Measurements from ENCODE around the gene AAGAB. TPM values are rescaled to one million over a fixed set of nuclear protein-coding genes. Genes with fewer than 3 reads are reported as not detected.

The AAGAB gene
- total RNA-seq, 2 experiments from 2014 or later: 50.4 to 51.2 TPM

DNA sequence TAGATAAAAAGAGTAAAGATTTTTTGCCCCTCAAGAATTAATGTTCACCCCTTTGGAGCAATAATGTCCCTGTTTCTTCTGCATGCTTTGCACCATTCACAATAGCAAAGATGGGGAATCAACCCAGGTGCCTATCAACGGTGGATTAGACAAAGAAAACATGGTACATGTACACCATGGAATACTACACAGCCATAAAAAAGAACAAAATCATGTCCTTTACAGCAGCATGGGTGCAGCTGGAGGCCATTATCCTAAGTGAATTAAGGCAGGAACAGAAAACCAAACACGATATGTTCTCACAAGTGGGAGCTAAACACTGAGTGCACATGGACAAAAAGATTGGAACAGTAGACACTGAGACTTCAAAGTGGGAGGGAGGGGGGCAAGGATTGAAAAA, 35.2 kb downstream of the AAGAB start:
- H3K36me3 Mint-ChIP-seq (ENCODE audit: low read depth): peaks cover 33% of the 10 kb centered on the region
- POLR2A ChIA-PET: no interaction called here
- H3K9me3 Mint-ChIP-seq: no peaks in the 10 kb centered on the region
- CTCF ChIA-PET: interaction anchor here (1.2 to 1.4 kb wide), 2 partner anchors 21 to 272 kb away, joined by 3 read pairs; no protein-coding TSS in a partner anchor
- no peak overlapping the region for H3K27ac Mint-ChIP-seq
- no peaks in the 10 kb centered on the region for H3K27me3 Mint-ChIP-seq
- peaks cover 11% of the 10 kb centered on the region for H3K4me1 Mint-ChIP-seq
- DNase-seq: no peak
- no peak overlapping the region for H3K4me3 Mint-ChIP-seq

DNA sequence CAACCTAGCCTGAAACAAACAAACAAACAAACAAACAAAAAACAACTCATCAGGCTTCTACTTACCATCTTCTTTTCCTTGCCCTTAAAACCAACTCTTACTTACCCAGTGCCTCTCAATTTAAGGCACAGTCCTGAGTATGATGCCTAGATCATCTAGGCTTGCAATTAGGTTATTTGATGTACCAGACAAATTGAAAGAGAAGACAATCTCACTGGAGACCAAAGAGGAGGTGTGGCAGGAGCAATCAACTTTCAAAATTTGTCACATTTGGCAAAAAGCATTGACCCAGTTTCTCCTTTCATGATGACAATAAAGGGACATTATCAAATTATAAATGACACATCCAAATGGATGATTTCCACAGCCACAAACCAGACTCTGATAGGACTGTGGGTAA, 36.0 kb downstream of the AAGAB start:
- no peak for DNase-seq
- H3K4me3 Mint-ChIP-seq: no peak overlapping the region
- no peak overlapping the region for H3K27ac Mint-ChIP-seq
- no peaks in the 10 kb centered on the region for H3K27me3 Mint-ChIP-seq
- ChIA-PET POLR2A (no interaction called here), CTCF (interaction anchor here (1.2 to 1.4 kb wide), 2 partner anchors 22 to 272 kb away, joined by 3 read pairs; no protein-coding TSS in a partner anchor)
- H3K4me1 Mint-ChIP-seq: peaks cover 11% of the 10 kb centered on the region
- no peaks in the 10 kb centered on the region for H3K9me3 Mint-ChIP-seq
- peaks cover 33% of the 10 kb centered on the region for H3K36me3 Mint-ChIP-seq (ENCODE audit: low read depth)

DNA sequence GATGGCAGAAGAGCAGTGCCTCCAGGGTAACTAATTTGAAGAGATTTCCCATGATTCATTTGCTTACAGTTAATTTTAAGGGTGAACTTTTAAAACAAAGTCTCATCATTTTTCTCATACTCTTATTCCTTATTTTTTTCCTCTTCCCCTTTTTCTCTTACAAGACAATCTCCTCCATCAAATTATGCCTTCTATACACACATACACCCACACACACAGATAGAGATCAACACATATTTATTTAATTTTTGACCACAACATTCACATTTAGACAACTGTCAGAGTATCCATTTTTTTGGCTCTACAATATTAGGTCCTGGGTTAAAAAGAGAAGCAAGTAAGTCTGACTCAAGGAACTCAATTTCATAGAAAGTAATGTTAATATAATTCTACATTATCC, 37.6 kb downstream of the AAGAB start:
- Mint-ChIP-seq H3K36me3 (ENCODE audit: low read depth) (peaks cover 36% of the 10 kb centered on the region), H3K27me3 (no peaks in the 10 kb centered on the region), H3K4me3 (no peak overlapping the region), H3K4me1 (peaks cover 11% of the 10 kb centered on the region), H3K9me3 (no peaks in the 10 kb centered on the region), H3K27ac (no peak overlapping the region)
- no peak for DNase-seq
- CTCF ChIA-PET: interaction anchor here (0.7 kb wide), 1 partner anchor 41 kb away, joined by 6 read pairs; no protein-coding TSS in a partner anchor
- POLR2A ChIA-PET: no interaction called here

DNA sequence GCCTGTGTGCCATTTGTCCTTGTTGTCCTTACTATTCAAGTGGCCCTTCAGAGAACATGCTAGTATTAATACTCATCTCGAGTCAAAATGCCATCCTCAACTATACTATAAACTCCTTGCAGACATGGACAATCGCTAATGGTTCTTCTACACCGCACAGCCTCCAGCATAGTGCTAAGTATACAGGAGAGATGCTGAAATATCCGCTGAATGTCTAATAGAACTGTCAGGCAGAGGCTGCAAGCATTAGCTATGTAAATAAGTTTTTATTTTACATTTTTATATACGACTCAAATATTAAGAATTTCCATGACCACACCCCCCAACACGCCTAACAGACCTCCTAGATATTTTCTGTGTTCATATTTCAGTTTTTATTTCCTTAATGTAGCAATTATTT, 39.4 kb downstream of the AAGAB start:
- peaks cover 11% of the 10 kb centered on the region for H3K4me1 Mint-ChIP-seq
- ChIA-PET POLR2A (no interaction called here), CTCF (no interaction called here)
- no peak for DNase-seq
- no peak overlapping the region for H3K4me3 Mint-ChIP-seq
- H3K27ac Mint-ChIP-seq: no peak overlapping the region
- no peaks in the 10 kb centered on the region for H3K9me3 Mint-ChIP-seq
- H3K27me3 Mint-ChIP-seq: no peaks in the 10 kb centered on the region
- H3K36me3 Mint-ChIP-seq (ENCODE audit: low read depth): peaks cover 37% of the 10 kb centered on the region

DNA sequence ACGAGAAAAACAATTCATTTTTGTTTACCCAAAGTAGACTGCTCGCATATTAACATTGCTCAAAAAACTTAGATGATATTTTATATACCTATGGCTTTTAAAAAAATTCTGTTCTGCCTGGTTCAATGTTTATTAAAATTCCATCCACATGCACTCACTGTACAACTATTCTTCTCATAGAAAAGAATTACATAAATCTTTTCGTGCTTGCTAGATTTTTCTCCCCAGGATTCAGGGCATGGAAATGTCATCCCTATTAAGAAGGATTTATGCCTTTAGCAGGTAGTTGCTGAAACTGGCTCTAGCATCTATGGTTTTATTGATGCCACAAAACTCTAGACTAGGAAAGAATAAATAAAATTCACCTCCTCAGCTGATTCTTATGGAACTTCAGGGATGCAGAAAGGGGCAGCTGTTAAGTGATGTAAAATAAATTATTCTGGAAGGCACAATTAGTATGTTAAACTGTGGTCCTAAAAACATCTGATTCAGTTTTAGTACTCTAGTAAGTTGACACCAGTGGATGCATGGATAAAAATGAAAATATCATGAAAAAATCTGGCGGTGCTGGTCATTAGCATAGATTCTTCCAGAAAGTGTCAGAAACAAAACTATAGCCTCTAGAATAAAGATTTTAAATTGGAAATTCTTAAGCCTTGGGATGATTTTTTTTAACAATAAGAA, 41.6 kb downstream of the AAGAB start:
- Mint-ChIP-seq H3K9me3 (no peaks in the 10 kb centered on the region), H3K27ac (no peak overlapping the region), H3K36me3 (ENCODE audit: low read depth) (peaks cover 30% of the 10 kb centered on the region), H3K27me3 (no peaks in the 10 kb centered on the region), H3K4me1 (no peaks in the 10 kb centered on the region), H3K4me3 (no peak overlapping the region)
- DNase-seq: no peak
- ChIA-PET POLR2A (no interaction called here), CTCF (no interaction called here)

DNA sequence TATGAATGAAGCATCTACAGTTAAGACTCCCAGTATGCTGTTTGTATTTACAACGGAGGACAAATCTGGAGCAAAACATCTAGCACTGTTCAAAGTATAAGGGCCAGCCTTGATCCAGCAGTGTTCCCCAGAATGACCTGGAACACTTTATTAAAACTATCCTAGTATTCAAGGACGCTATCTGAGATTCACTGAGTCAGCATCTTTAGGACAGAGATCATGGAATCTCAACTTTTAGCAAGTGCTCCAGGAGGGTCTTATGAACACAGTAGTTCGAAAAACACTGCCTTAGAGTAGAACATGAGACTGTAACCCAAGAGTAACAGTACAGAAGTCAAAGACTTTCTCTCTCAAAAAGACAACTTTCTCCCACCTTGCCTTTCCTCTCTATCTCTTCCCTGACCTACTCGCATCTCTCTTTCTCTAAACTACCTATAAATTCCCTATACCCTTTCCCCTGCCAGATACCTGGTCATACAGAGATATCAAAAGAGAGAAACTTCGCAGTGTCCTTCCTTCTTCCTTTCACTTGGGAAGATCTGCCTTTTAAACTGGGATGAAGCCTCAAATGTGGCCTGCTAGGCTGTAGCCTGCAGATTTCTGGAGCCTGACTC, 43.8 kb downstream of the AAGAB start:
- Mint-ChIP-seq H3K4me3 (no peak overlapping the region), H3K27me3 (no peaks in the 10 kb centered on the region), H3K27ac (no peak overlapping the region), H3K36me3 (ENCODE audit: low read depth) (peaks cover 27% of the 10 kb centered on the region), H3K4me1 (no peaks in the 10 kb centered on the region), H3K9me3 (no peaks in the 10 kb centered on the region)
- DNase-seq: no peak
- CTCF ChIA-PET: no interaction called here
- POLR2A ChIA-PET: interaction anchor here (1.4 kb wide), 1 partner anchor 30 kb away, joined by 4 read pairs; no protein-coding TSS in a partner anchor

DNA sequence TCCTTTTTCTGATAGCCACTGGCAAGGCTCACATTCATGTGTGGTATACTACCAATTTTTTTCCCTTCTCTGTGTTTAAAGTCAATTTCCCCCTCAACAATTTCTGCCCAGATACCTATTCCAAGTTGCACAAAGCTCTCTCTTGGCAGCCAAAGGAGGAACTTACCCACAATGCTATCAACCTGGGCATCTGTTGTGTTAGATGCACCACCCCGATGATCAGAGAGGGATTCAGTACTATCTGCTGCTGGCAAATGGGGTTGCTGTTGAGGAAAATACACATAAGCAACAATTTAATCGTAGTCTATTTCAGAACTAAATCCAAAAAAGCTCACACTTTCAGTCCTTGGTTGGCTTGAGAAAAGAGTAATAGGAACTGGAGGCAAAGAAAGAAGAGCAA, 46.1 kb downstream of the AAGAB start:
- CTCF ChIA-PET: no interaction called here
- Mint-ChIP-seq H3K9me3 (no peaks in the 10 kb centered on the region), H3K27ac (no peak overlapping the region), H3K4me1 (no peaks in the 10 kb centered on the region), H3K4me3 (no peak overlapping the region), H3K36me3 (ENCODE audit: low read depth) (peaks cover 40% of the 10 kb centered on the region), H3K27me3 (no peaks in the 10 kb centered on the region)
- DNase-seq: no peak
- POLR2A ChIA-PET: interaction anchor here (1.1 to 1.4 kb wide), 2 partner anchors 9 to 10 kb away, joined by 3 to 4 read pairs; no protein-coding TSS in a partner anchor

DNA sequence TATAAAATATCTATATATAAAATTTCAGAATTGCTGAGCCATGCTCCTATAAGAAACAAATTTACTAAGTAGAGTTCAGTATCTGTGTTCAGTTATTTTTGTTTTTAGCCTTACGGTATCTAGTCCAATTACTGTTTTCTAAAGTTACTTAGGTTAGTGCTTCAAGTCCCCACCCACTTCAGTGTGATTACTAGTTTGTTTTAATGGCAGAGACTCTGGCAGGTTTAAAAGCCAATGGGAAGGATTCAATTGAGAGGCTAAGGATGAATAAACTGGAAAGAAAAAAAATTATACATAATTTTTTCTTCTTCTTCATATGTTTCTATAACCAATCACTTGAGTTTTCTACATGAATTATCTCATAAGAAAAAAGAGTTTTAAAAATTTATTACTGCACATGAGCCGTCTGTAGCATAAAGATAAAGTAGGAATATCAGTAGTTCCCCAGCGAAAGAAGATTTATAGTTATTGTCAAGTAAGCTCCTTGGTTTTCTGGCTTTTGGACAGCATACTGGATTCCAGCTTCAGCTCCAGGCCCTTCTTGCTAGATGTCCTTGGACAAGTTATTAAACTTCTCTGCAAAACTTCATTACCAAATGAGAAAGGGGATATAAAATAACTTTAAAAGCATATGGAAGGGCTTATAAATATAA, 46.8 kb downstream of the AAGAB start:
- CTCF ChIA-PET: no interaction called here
- POLR2A ChIA-PET: interaction anchor here (1.1 to 1.4 kb wide), 2 partner anchors 8 to 9 kb away, joined by 3 to 4 read pairs; no protein-coding TSS in a partner anchor
- DNase-seq: no peak
- H3K36me3 Mint-ChIP-seq (ENCODE audit: low read depth): peaks cover 44% of the 10 kb centered on the region
- no peaks in the 10 kb centered on the region for H3K27me3 Mint-ChIP-seq
- no peaks in the 10 kb centered on the region for H3K9me3 Mint-ChIP-seq
- no peak overlapping the region for H3K4me3 Mint-ChIP-seq
- H3K27ac Mint-ChIP-seq: no peak overlapping the region
- H3K4me1 Mint-ChIP-seq: no peaks in the 10 kb centered on the region

DNA sequence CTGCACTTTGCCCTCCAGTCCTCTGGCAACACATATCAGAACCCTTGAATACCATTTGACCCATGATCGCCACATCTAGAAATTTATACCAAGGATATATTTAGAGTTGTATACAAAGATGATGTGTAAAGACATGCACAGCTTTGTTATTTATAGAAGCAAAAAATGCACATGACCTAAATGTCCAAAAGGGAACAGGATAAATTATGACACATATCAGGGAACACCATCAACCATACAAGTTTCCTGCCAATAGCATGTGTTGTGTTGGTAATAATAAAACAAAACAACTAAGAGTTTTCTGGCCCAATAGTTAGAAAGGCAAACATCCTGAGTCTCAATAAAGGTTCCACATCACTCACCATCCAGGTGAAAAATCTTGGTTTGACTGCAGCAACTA, 51.5 kb downstream of the AAGAB start:
- ChIA-PET POLR2A (no interaction called here), CTCF (no interaction called here)
- Mint-ChIP-seq H3K27ac (no peak overlapping the region), H3K4me1 (peaks cover 10% of the 10 kb centered on the region), H3K36me3 (ENCODE audit: low read depth) (peaks cover 60% of the 10 kb centered on the region), H3K4me3 (no peak overlapping the region), H3K27me3 (no peaks in the 10 kb centered on the region), H3K9me3 (no peaks in the 10 kb centered on the region)
- DNase-seq: no peak

DNA sequence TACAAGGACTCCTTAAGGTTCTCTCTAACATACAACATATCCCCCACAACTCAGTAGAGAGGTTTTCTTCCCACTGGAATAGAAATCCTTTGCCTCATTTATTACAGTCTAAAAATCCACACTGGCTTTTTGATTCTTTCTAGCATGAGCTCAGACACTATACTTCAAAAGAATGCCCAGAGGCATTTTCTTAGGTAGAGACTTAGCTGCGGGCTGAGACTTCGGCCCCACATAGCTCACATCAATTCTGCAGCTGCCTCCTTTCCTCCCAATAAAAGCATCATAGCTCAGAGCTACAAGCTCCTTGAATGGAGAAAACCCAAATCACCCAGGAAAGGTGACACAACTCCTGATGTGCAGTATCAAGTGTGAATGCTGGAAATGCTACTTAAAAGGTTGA, 52.4 kb downstream of the AAGAB start:
- Mint-ChIP-seq H3K4me3 (no peak overlapping the region), H3K27me3 (no peaks in the 10 kb centered on the region), H3K27ac (no peak overlapping the region), H3K9me3 (no peaks in the 10 kb centered on the region), H3K4me1 (peaks cover 17% of the 10 kb centered on the region), H3K36me3 (ENCODE audit: low read depth) (peaks cover 65% of the 10 kb centered on the region)
- POLR2A ChIA-PET: interaction anchor here (1.6 kb wide), 1 partner anchor 117 kb away, joined by 4 read pairs; no protein-coding TSS in a partner anchor
- CTCF ChIA-PET: no interaction called here
- DNase-seq: no peak

DNA sequence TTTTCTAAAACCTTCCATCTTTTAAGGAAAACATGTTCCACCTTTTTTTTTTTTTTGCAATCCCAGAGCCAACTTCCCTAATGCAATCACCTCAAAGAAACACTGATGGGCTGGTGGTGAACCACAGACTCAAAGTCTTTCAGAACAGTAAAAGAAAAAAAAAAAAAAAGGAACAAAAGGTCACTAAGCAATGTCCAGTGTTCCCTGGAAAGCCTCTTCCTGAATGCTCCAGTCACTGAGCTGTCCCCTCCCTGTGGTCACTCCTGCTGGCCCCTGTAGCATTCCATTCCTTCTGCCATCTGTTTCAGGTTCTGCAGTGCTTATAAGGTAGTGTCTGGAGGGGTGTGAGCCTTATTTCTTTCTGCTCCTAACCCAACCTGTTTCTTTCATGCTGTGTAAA, 53.3 kb downstream of the AAGAB start:
- Mint-ChIP-seq H3K36me3 (ENCODE audit: low read depth) (peaks cover 71% of the 10 kb centered on the region), H3K27ac (no peak overlapping the region), H3K4me1 (peaks cover 24% of the 10 kb centered on the region), H3K4me3 (no peak overlapping the region), H3K27me3 (no peaks in the 10 kb centered on the region), H3K9me3 (no peaks in the 10 kb centered on the region)
- no peak for DNase-seq
- POLR2A ChIA-PET: interaction anchor here (1.6 to 1.8 kb wide), 3 partner anchors 39 to 135 kb away, joined by 4 to 7 read pairs (median 4); partner anchors contain the start of gene SMAD3
- CTCF ChIA-PET: interaction anchor here (0.5 to 1.2 kb wide), 2 partner anchors 135 to 277 kb away, joined by 3 to 4 read pairs; partner anchors contain the start of gene SMAD3

DNA sequence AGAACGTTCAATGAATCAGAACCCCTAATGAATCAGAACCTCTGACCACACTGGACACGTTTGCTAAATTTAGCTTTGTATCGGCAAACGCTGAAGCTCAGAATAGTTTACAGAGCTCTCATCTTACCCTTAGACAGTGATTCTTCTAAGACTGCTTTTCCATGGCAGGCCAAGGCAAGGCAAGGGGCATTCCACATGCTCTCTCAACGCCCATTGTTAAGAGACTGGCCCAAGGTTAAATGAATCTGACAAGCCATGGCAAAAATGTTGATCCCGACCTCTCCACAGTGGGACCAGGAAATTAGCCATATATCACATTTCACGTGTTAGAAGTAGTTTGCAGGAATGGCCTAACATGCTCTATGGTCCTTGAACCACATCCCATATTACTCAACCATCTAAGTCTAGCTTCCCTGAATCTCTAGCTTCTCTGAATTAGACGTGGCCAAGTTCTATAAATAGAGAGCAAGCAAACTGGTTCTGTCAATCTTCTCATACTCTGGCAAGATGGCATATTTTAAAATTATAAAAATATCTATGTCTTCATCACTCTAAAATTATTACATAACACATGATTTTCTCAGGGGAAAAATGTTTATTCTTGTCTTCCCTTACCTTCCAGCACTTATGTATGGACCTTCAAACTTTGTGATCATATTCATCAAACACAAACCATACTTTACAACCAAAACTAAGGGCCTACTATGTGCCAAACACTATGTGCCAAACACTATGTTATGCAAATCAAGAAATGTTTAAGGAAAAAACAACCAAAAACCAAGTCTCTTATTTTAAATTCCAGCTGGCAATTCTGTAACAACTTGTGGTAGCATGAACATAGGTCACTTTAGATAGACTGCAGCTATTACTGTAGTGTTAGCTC, 54.3 kb downstream of the AAGAB start:
- ChIA-PET POLR2A (interaction anchor here (1.6 to 1.8 kb wide), 3 partner anchors 8 to 134 kb away, joined by 4 to 7 read pairs (median 4); partner anchors contain the start of gene SMAD3), CTCF (interaction anchor here (1.2 kb wide), 1 partner anchor 134 kb away, joined by 4 read pairs; the partner anchor contains the start of gene SMAD3)
- H3K27ac Mint-ChIP-seq: no peak overlapping the region
- H3K9me3 Mint-ChIP-seq: no peaks in the 10 kb centered on the region
- no peak for DNase-seq
- H3K4me3 Mint-ChIP-seq: no peak overlapping the region
- H3K27me3 Mint-ChIP-seq: no peaks in the 10 kb centered on the region
- peaks cover 70% of the 10 kb centered on the region for H3K36me3 Mint-ChIP-seq (ENCODE audit: low read depth)
- peaks cover 24% of the 10 kb centered on the region for H3K4me1 Mint-ChIP-seq
